H1 (cell line): ENCODE data around the gene POLR3K. TPM values are rescaled to one million over a fixed set of nuclear protein-coding genes. Genes with fewer than 3 reads are reported as not detected.

Source experiments
- CTCF ChIA-PET: fragments of 300-600 bp; sonication (Branson Sonifier 250); formaldehyde crosslinking; loops from one replicate; lab custom pipeline; 2021; ENCODE audit not compliant: partially characterized antibody; lab: Charles Lee
- POLR2A ChIA-PET: fragments of 300-600 bp; sonication (Branson Sonifier 250); formaldehyde crosslinking; loops from one replicate; lab custom pipeline; 2021; ENCODE audit warnings: inconsistent platforms; ENCODE audit not compliant: partially characterized antibody; lab: Charles Lee
- DNase-seq, 2 experiments: peaks; one replicate each; pipeline versions ENCODE4 v3.0.0 to v3.0.0-alpha.2; 2010 to 2022; ENCODE audit warnings: low spot score in 2 of 2, low read depth in 1 of 2, mixed read lengths in 1 of 2
- FAIRE-seq: peaks from 2 replicates; lab custom pipeline; 2011; peaks lifted over from hg19 to GRCh38; lab: Jason Lieb, UNC
- H2AFZ ChIP-seq: 2 replicates; pipeline ENCODE4 v1.8.1; 2012; ENCODE audit warnings: low read length, inconsistent platforms
- H2AK5ac ChIP-seq: 2 replicates; pipeline ENCODE4 v1.6.1; 2013; ENCODE audit warnings: low read depth, low read length
- H2BK120ac ChIP-seq: replicated peaks from 2 replicates; pipeline ENCODE3; 2013; ENCODE audit warnings: low read depth, low read length, inconsistent platforms
- H2BK12ac ChIP-seq: 2 replicates; pipeline ENCODE4 v1.6.1; 2013; ENCODE audit warnings: low read depth, low read length
- H2BK15ac ChIP-seq: 2 replicates; pipeline ENCODE4 v1.6.1; 2013; ENCODE audit warnings: low read length
- H2BK20ac ChIP-seq: 2 replicates; pipeline ENCODE4 v1.6.1; 2013; ENCODE audit warnings: low read length
- H2BK5ac ChIP-seq: 2 replicates; pipeline ENCODE4 v1.6.1; 2013; ENCODE audit warnings: low read depth, low read length
- H3K14ac ChIP-seq: 2 replicates; pipeline ENCODE4 v1.6.1; 2013; ENCODE audit warnings: inconsistent platforms; ENCODE audit not compliant: insufficient read length
- H3K18ac ChIP-seq: 2 replicates; pipeline ENCODE4 v1.6.1; 2013; ENCODE audit warnings: low read length; ENCODE audit errors: extremely low read depth
- H3K23ac ChIP-seq: 2 replicates; pipeline ENCODE4 v1.6.1; 2013; ENCODE audit warnings: inconsistent platforms; ENCODE audit not compliant: insufficient read length
- H3K23me2 ChIP-seq: 2 replicates; pipeline ENCODE4 v1.6.1; 2013; ENCODE audit warnings: low read depth, low read length
- H3K27ac ChIP-seq: 2 replicates; pipeline ENCODE4 v1.6.1; 2011; ENCODE audit warnings: low read depth, low read length, inconsistent platforms
- H3K27me3 ChIP-seq, 4 experiments: replicated peaks in 1 of 4; 1 replicate in 1 of 4; 2 replicates in 3 of 4; pipeline versions ENCODE4 v1.6.1 to v1.8.1; 2011 to 2013; ENCODE audit warnings: low read length in 3 of 4, mild to moderate bottlenecking in 3 of 4, inconsistent platforms in 2 of 4, mixed read lengths in 2 of 4, moderate library complexity in 1 of 4; ENCODE audit not compliant: control insufficient read depth in 3 of 4, insufficient read depth in 3 of 4; ENCODE audit errors: extremely low read depth in 1 of 4
- H3K36me3 ChIP-seq, 4 experiments: 2 replicates each; pipeline versions ENCODE4 v1.6.1 to v1.8.1; 2011 to 2013; ENCODE audit warnings: mild to moderate bottlenecking in 4 of 4, low read length in 3 of 4, moderate library complexity in 2 of 4, control low read depth in 1 of 4, inconsistent platforms in 1 of 4; ENCODE audit not compliant: insufficient read depth in 4 of 4, control insufficient read depth in 2 of 4
- H3K4ac ChIP-seq: replicated peaks from 2 replicates; pipeline ENCODE3; 2013; ENCODE audit warnings: low read length, low read depth, mixed read lengths, inconsistent platforms; ENCODE audit not compliant: insufficient read length
- H3K4me1 ChIP-seq, 4 experiments: replicated peaks in 1 of 4; 1 replicate in 1 of 4; 2 replicates in 3 of 4; pipeline versions ENCODE4 v1.6.1 to v1.8.1; 2011 to 2013; ENCODE audit warnings: low read length in 3 of 4, inconsistent platforms in 2 of 4, mixed read lengths in 1 of 4; ENCODE audit not compliant: insufficient read depth in 4 of 4, control insufficient read depth in 3 of 4
- H3K4me2 ChIP-seq, 2 experiments: 2 replicates each; pipeline versions ENCODE4 v1.6.1 to v1.8.1; 2011 to 2013; ENCODE audit warnings: low read depth in 2 of 2, low read length in 2 of 2, control low read depth in 1 of 2, inconsistent platforms in 1 of 2, mild to moderate bottlenecking in 1 of 2; ENCODE audit not compliant: insufficient read depth in 1 of 2
- H3K4me3 ChIP-seq, 4 experiments: fragments of 200-600, 300-600 bp in 1 of 4; sonication (generic), shearing (Covaris generic), sonication (Bioruptor Twin) in 1 of 4; 2 replicates each; pipeline versions ENCODE4 v1.5.1 to v1.8.1; 2011 to 2016; ENCODE audit warnings: low read length in 4 of 4, low read depth in 3 of 4, control low read depth in 2 of 4, inconsistent platforms in 2 of 4, mild to moderate bottlenecking in 2 of 4, mixed read lengths in 1 of 4, moderate library complexity in 1 of 4; ENCODE audit not compliant: insufficient read depth in 2 of 4; ENCODE audit errors: extremely low read depth in 1 of 4
- H3K56ac ChIP-seq: replicated peaks from 2 replicates; pipeline ENCODE3; 2013; ENCODE audit warnings: low read depth, mild to moderate bottlenecking, mixed read lengths, low read length, inconsistent platforms; ENCODE audit not compliant: insufficient read length
- H3K79me1 ChIP-seq: 2 replicates; pipeline ENCODE4 v1.6.1; 2013; ENCODE audit warnings: low read depth, low read length, control low read depth
- H3K79me2 ChIP-seq, 2 experiments: 2 replicates each; pipeline versions ENCODE4 v1.6.1 to v1.8.1; 2012 to 2013; ENCODE audit warnings: low read length in 2 of 2, mild to moderate bottlenecking in 2 of 2, inconsistent platforms in 1 of 2; ENCODE audit not compliant: insufficient read depth in 2 of 2, control insufficient read depth in 1 of 2
- H3K9ac ChIP-seq, 4 experiments: replicated peaks in 1 of 4; 1 replicate in 1 of 4; 2 replicates in 3 of 4; pipeline versions ENCODE4 v1.6.1 to v1.8.1; 2011 to 2013; ENCODE audit warnings: low read depth in 3 of 4, low read length in 3 of 4, control low read depth in 2 of 4, mild to moderate bottlenecking in 2 of 4, moderate library complexity in 2 of 4, inconsistent platforms in 1 of 4; ENCODE audit errors: extremely low read depth in 1 of 4
- H3K9me3 ChIP-seq, 2 experiments: 2 replicates each; pipeline versions ENCODE4 v1.6.1 to v1.8.1; 2012 to 2013; ENCODE audit warnings: mild to moderate bottlenecking in 2 of 2, moderate library complexity in 2 of 2, control low read depth in 1 of 2, inconsistent platforms in 1 of 2, low read depth in 1 of 2, low read length in 1 of 2, mixed read lengths in 1 of 2; ENCODE audit not compliant: insufficient read depth in 2 of 2
- H4K20me1 ChIP-seq, 2 experiments: replicated peaks in 1 of 2; 2 replicates each; pipeline versions ENCODE3 to v1.8.1; 2011 to 2013; ENCODE audit warnings: inconsistent platforms in 2 of 2, low read length in 2 of 2, mild to moderate bottlenecking in 1 of 2; ENCODE audit not compliant: insufficient read depth in 2 of 2, control insufficient read depth in 1 of 2
- H4K5ac ChIP-seq: 2 replicates; pipeline ENCODE4 v1.6.1; 2013; ENCODE audit warnings: low read length, low read depth, mixed read lengths, inconsistent platforms; ENCODE audit not compliant: insufficient read length
- H4K8ac ChIP-seq: 2 replicates; pipeline ENCODE4 v1.8.0; 2013; ENCODE audit warnings: mild to moderate bottlenecking, moderate library complexity, low read length, inconsistent platforms; ENCODE audit not compliant: insufficient read depth; ENCODE audit errors: extremely low read depth
- H4K91ac ChIP-seq: replicated peaks from 2 replicates; pipeline ENCODE3; 2013; ENCODE audit warnings: low read length, mixed read lengths, inconsistent platforms; ENCODE audit not compliant: insufficient read length
- BCL11A ChIP-seq, 2 experiments: IDR thresholded peaks; one replicate each; pipeline ENCODE4 v1.6.1; 2011; ENCODE audit warnings: low read depth in 2 of 2, low read length in 2 of 2, mild to moderate bottlenecking in 2 of 2
- CBX8 ChIP-seq: fragments of 300-800, 300-1000 bp; sonication (generic); IDR thresholded peaks from 2 replicates; pipeline ENCODE4 v1.7.1; 2016; ENCODE audit warnings: low read depth, low read length, borderline replicate concordance
- CHD2 ChIP-seq: IDR thresholded peaks from 2 replicates; pipeline ENCODE4 v1.6.1; 2012; ENCODE audit warnings: low read length, improper control_type of control experiment
- GABPA ChIP-seq: IDR thresholded peaks from 2 replicates; pipeline ENCODE4 v1.6.1; 2011; ENCODE audit warnings: mild to moderate bottlenecking, low read length, moderate library complexity, borderline replicate concordance; ENCODE audit not compliant: insufficient read depth
- KDM4A ChIP-seq: IDR thresholded peaks from one replicate; pipeline ENCODE4 v1.7.1; 2012; ENCODE audit warnings: low read depth, mild to moderate bottlenecking, moderate library complexity, low read length, inconsistent platforms; ENCODE audit not compliant: severe bottlenecking
- POLR2A ChIP-seq, 2 experiments: IDR thresholded peaks; 1 replicate in 1 of 2; 2 replicates in 1 of 2; pipeline ENCODE4 v1.6.1; 2011; ENCODE audit warnings: low read depth in 2 of 2, low read length in 2 of 2, mild to moderate bottlenecking in 2 of 2; ENCODE audit errors: control extremely low read depth in 1 of 2
- POU5F1 ChIP-seq: IDR thresholded peaks from 2 replicates; pipeline ENCODE4 v1.6.1; 2011; ENCODE audit warnings: low read depth, mild to moderate bottlenecking, low read length, moderate library complexity
- SRF ChIP-seq: IDR thresholded peaks from 2 replicates; pipeline ENCODE4 v1.6.1; 2011; ENCODE audit warnings: mild to moderate bottlenecking, low read depth, low read length, moderate library complexity
- WGBS, 2 experiments: shearing (Covaris generic) in 1 of 2; methylation state at CpG; one replicate each; pipeline versions ENCODE4 v1.1.6 to v1.1.7; 2013 to 2015; ENCODE audit warnings: low lambda C conversion rate in 2 of 2, mixed read lengths in 2 of 2, inconsistent platforms in 1 of 2, low coverage in 1 of 2, missing lambda C conversion rate in 1 of 2; ENCODE audit not compliant: insufficient replicate concordance in 2 of 2, insufficient coverage in 1 of 2, insufficient read length in 1 of 2; ENCODE audit errors: extremely low coverage in 1 of 2, missing lambda C conversion rate in 1 of 2; 5-methylcytosine and 5-hydroxymethylcytosine counted together
- polyA plus RNA-seq, 7 experiments: library from polyadenylated mRNA; depleted of rRNA in 3 of 7; stranded (reverse) in 5 of 7; unstranded in 2 of 7; fragments of >200 nt in 5 of 7; fragments of 200-250 nt in 2 of 7; gene quantifications; 1 replicate in 5 of 7; 2 replicates in 1 of 7; 4 replicates in 1 of 7; pipeline versions ENCODE4 v1.2.1 to v1.2.3, GENCODE V29; 2011 to 2013; ENCODE audit warnings: missing spikeins in 2 of 7, mixed read lengths in 2 of 7
- total RNA-seq: library from RNA; stranded (reverse); fragmentation: NEBNext Ultra II Directional; extraction: Animal tissue kit (Norgen Biotek cat#: 25700); gene quantifications from 2 replicates; pipeline ENCODE4 v1.2.1, GENCODE V29; 2021
- TF ChIP-seq, protein P1 (sequence below): IDR thresholded peaks from 2 replicates; pipeline ENCODE4 v1.6.1; 2012; ENCODE audit warnings: low read length, inconsistent platforms

POLR3K gene
- total and polyA plus RNA-seq, 2 of the 8 experiments (the other 6 are each of a cell fraction or from before 2014, with no cell fraction given), result 45.4 to 80.5 TPM

- Histone ChIP-seq H3K4me3 (no peak overlapping the region), H3K23ac (no peak overlapping the region), H3K27ac (no peak overlapping the region), H4K91ac (no peak overlapping the region)
- FAIRE-seq, result no peak
- POLR2A ChIA-PET, result interaction anchor here (1.2 to 1.5 kb wide), 3 partner anchors 11 to 36 kb away, joined by 3 to 4 read pairs (median 3); no protein-coding TSS in a partner anchor
- TF ChIP-seq POLR2A (IDR thresholded peaks at IDR 0.05; ENCODE audit: control extremely low read depth in 1 of 2, low read depth in 2 of 2, low read length in 2 of 2) (no peak), KDM4A (no peak), GABPA (no peak), SRF (no peak), POU5F1 (no peak), CBX8 (no peak), CHD2 (no peak), BCL11A (IDR thresholded peaks at IDR 0.05; ENCODE audit: low read depth in 2 of 2, low read length in 2 of 2) (no peak)
- TF ChIP-seq, protein P1, sequence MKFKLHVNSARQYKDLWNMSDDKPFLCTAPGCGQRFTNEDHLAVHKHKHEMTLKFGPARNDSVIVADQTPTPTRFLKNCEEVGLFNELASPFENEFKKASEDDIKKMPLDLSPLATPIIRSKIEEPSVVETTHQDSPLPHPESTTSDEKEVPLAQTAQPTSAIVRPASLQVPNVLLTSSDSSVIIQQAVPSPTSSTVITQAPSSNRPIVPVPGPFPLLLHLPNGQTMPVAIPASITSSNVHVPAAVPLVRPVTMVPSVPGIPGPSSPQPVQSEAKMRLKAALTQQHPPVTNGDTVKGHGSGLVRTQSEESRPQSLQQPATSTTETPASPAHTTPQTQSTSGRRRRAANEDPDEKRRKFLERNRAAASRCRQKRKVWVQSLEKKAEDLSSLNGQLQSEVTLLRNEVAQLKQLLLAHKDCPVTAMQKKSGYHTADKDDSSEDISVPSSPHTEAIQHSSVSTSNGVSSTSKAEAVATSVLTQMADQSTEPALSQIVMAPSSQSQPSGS, result no peak
- TF ChIP-seq, all 59 proteins: peak for 0
- Histone ChIP-seq H4K20me1 (peaks cover 3 to 10% of the 10 kb centered on the region in 2 experiments), H3K18ac (no peak overlapping the region), H4K5ac (no peak overlapping the region), H2BK15ac (no peak overlapping the region), H2BK20ac (no peak overlapping the region), H3K4ac (no peak overlapping the region), H2BK5ac (no peak overlapping the region), H3K14ac (no peak overlapping the region), H3K9ac (no peak overlapping the region), H3K27me3 (no peaks in the 10 kb centered on the region; a peak in 1 of 7 replicates), H2BK12ac (no peak overlapping the region), H4K8ac (no peak overlapping the region), H3K79me1 (no peaks in the 10 kb centered on the region), H3K36me3 (peaks cover 0 to 3% (median 0%) of the 10 kb centered on the region in 4 experiments; a peak in 1 of 8 replicates), H2AK5ac (no peak overlapping the region), H3K4me1 (peaks cover 0 to 1% (median 0%) of the 10 kb centered on the region in 4 experiments; a peak in 1 of 7 replicates), H3K23me2 (no peaks in the 10 kb centered on the region), H3K56ac (no peak overlapping the region), H3K4me2 (no peak overlapping the region), H3K79me2 (no peaks in the 10 kb centered on the region), H2AFZ (no peak overlapping the region), H2BK120ac (no peak overlapping the region), H3K9me3 (no peaks in the 10 kb centered on the region)
- WGBS, 2 experiments, result 92% methylated on average over 19 of the region's 19 CpGs; no CpG with 5 or more reads in 1 of the 2 experiments
- DNase-seq, result no peak
- CTCF ChIA-PET, result interaction anchor here (0.6 to 1.3 kb wide), 5 partner anchors 12 to 1056 kb away, joined by 3 read pairs; no protein-coding TSS in a partner anchor
Measured at GRCh38 chr16:102060-102855, 48.9 kb upstream of the POLR3K start.
